HuH-7.5 (cell line): Measurements from ENCODE around the gene PRDX1.
A peak's percentile ranks its signal among the peaks of the same experiment; 100 is the strongest.
"Not testable (repeated sequence)": the region's sequence is repeated elsewhere in the genome, so short reads cannot be mapped to it uniquely, and the experiment has no call there.

Experiments
- DNase-seq: peaks from one replicate; pipeline ENCODE4 v3.0.0; 2011; ENCODE audit warnings: low spot score

PRDX1 gene

DNA sequence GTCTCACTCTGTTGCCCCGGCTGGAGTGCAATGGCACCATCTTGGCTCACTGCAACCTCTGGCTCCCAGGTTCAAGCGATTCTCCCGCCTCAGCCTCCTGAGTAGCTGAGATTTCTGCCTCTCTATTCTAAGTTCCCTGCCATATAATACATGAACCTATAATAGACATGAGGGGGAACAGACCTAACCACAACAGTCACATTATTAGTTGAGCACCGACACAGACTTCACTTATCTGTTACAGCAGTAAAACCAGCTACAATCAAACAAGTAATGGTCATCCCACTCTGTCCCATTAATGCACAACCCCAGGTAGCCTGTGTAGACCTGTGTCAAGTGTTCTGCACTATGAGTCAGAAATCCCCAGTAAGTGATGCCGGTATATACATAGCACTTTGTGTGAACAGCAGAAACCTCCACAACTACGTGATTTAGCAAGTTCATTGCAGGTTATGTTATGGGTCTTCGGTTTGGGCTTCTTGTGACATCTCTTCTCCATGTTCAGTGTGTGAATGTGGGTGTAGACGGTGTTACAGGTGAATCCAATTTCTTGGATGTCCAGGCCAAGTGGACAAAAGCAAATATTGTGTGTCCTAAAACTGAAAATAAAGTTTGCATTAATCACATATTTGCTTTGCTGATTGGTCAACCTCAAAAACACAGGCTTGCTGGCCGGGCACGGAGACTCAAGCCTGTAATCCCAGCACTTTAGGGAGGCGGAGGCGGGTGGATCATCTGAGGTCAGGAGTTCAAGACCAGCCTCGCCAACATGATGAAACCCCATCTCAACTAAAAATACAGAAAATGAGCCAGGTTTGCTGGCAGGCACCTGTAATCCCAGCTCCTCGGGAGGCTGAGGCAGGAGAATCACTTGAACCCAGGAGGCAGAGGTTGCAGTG, 18.0 kb downstream of the PRDX1 start:
- no peak for DNase-seq

DNA sequence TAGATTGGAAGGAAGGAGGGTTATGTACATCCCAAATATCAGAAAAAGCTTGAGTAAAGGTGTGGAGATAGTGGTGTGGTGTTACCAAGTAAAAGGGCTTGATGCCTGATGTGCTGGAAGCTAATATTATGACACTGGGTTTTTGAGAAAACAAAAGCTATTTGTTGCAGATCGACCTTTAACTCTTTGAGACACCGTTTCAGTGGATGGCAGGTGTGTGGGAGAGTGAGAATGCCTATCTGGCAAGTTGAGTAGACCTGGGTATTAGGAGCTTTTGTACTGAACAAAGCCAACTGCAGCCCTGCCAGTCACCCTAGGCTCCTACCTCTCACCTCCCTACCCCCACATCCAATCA, 20.2 kb downstream of the PRDX1 start:
- no peak for DNase-seq

DNA sequence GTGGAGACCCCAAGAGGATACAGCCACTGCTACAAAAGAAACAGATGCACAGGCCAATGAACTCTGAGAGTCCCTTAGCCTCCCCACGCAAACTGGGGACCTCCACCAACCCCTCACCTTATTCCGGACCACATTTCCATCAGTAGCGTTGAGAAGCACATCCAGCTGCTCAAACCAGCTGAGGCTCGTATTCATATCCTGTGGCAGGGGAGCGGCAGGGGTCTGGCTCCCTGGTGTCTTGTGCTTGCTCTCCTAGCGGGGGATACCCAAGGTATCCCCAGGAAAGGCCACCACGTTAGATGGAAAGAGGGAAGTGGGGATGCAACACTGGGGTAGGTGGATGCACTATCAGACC, 22.3 kb downstream of the PRDX1 start:
- no peak for DNase-seq

DNA sequence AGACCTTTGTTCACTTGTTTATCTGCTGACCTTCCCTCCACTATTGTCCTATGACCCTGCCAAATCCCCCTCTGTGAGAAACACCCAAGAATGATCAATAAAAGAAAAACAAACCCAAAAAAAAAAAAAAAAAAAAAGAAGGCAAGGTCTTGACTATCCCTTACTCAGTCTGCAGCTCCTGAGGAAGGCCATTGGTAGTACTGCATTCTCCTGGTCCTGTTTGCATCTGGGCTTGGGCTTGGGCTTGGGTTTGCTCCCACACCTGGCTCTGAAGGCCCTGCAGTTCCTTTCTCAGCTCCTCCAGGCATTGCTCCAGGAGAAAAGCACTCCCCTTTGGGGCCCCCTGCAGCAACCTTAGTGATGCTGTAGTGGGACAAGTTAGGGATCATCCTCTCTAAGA, 23.4 kb downstream of the PRDX1 start:
- DNase-seq, result no peak

DNA sequence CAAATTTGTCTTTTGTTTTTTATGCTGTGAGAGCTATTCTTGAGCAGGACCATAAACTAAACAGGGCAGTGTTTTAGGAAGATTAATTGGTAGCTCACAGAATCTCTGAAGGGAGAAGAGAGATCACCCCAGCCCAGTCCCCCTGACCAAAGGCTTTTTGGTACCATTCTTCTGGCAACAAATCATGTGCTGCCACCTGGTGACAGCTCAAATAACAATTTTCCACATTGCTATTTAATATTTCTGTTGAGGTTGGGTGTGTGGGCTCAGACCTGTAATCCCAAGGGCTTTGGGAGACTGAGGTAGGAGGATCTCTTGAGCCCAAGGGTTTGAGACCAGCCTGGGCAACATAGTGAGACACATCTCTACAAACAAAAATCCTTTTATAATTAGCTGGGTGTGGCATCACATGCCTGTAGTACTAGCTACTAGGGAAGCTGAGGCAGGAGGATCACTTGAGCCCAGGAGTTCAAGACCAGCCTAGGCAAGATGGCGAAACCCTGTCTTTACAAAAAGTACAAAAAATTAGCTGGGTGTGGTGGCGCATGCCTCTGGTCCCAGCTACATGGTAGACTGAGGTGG, 28.5 kb downstream of the PRDX1 start:
- DNase-seq, result peak; percentile 63

DNA sequence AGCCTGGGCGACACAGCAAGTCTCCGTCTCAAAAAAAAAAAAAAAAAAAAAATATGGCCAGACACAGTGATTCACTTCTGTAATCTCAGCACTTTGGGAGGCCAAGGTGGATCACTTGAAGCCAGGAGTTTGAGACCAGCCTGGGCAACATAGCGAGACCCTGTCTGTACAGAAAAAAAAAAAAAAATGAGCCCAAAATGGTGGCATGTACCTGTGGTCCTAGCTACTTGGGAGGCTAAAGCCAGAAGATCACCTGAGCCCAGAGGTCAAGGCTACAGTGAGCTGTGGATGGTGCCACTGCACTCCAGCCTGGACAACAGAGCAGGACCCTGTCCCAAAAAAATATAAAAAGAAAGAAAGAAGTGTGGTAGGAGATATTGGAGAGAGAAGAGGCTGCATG, 29.0 kb downstream of the PRDX1 start:
- no peak for DNase-seq

DNA sequence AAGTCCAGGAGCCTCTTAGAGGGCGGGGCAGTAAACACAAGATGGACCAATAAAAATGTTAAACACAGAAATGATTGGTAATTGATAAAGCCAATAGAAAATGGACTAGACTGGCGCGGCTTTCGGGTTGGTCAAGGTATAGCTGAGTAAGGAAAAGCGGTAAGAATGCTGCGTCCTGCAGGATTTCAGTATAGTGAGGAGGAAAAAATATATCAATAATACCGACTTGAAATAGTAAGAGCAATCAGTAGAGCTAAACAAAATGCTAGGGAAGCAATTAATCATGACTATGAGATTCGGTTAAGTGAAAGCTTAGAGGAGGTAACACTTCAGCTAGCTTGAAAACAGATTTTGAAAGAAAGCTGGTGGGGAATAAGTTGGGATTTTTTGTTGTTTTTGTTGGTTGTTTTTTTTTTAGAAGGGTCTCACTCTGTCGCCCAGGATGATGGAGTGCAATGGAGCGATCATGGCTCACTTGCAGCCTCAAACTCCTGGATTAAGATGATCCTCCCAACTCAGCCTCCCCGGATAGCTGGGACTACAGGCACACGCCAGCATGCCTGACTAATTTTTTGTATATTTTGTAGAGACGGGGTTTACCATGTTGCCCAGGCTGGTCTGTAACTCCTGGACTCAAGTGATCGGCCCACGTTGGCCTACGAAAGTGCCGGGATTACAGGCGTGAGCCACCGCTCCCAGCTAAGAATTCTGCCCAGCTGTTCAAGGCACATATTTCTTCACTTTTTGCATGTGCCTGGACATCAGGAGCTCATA, 30.0 kb downstream of the PRDX1 start:
- DNase-seq, result no peak

DNA sequence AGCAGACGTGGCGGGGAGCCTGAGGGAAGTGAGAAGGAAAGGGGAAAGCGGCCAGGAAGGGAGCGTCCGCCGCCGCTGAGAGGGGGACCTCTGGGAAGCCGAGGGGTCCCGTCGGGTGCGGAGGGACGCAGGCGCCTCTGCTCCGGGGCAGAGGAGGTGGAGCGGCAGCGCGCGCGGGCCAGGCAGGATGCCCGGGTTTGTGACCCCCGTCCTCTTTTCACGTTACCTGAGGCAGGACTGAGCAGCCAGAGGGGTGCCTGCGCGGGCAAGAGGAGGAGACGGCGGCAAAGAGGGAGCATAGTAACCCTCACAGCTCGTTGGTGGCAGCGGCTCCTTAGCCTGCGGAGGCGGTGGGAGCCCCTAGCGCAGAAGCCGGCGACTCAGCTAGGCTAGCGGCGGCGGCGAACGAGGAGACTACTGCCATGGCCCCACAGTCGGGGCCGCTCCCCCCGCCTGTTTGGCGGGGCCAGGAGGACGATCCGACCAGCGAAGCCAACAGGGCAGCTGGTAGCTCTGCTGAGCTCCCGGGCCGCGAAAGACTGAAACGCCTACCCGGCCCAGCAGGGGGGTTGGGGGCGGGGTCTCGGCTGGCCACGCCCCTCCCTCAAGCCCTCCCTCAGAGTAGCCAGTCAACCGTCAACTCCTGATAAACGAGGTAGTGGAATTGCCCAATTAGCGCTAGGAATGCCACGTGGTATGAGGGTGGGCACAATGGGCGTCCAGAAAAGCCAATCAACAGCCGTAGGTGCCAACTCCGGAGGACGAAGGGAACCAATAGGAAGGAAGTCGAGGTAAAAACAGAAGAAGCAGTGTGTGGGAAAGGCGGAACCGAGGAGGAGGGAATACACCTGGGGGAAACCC, 30.8 kb downstream of the PRDX1 start, which contains the start of gene TESK2:
Gene TESK2 (minus strand): TSS at position 538 of the 861 bp plus-strand sequence. CDS start 33,378 bp downstream, outside the sequence.
- DNase-seq, result peak; percentile 92

DNA sequence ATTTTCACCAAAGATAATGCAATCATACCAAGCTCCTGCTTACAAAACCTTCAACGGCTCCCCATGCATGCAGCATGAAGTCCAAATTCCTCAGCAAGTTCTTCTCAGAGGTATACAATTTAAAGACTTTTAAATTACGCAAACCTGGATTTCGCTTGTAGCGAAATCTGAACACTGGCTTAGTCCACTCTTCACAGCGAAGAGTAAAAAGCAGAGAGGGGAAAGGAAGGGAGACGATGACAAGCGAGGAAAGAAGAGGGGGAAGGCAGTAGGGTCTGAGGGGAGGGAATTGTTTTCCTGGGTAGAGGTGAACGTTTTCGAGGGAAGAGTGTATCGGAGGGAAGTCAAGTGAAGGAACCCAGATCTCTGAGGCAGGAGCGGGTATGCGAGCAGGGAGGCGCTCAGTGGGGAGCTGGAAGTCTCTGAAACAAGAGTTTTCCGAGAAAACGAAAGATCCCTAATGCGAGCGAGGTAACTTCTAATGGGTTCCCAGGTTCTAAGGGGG, 31.5 kb downstream of the PRDX1 start:
- peak; percentile 39 for DNase-seq

DNA sequence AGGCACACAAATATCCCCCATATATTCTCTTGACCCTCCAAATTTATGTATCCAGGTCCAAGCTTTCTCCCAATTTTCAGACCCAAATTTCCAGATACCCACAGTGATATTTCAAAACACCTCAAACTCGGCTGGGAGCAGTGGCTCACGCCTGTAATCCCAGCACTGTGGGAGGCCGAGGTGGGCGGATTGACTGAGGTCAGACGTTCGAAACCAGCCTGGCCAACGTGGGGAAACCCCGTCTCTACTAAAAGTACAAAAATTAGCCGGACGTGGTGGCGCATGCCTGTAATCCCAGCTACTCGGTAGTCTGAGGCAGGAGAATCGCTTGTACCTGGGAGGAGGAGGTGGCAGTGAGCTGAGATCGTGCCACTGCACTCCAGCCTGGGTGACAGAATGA, 32.3 kb downstream of the PRDX1 start:
- DNase-seq, result not testable (repeated sequence)

DNA sequence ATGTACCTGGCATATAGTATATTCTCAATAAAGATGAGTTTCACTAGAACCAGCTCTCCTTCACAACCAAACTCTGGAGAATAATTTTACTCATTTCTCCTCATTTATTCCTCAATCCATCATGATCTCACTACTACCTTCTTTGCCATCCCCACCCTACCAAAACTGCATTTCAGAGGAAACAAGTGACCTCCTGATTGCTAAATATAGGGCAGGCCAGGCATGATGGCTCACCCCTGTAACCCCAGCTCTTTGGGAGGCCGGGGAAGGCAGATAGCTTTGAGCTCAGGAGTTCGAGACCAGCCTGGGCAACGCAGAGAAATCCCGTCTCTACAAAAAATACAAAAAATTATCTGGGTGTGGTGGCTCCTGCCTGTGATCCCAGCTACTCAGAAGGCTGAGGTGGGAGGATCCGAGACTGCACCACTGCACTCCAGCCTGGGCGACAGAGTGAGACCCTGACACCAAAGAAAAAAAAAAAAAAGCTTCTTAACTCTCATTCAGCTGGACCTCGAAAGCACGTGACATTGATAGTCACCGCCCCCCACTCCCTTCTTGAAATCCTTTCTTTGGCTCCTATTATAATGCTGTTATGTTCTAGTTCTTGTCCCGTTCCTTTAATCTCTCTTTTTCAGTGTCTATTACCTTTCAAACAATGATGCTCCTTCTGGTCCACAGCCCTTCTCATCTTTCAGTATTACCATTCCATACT, 32.9 kb downstream of the PRDX1 start:
- DNase-seq, result no peak

DNA sequence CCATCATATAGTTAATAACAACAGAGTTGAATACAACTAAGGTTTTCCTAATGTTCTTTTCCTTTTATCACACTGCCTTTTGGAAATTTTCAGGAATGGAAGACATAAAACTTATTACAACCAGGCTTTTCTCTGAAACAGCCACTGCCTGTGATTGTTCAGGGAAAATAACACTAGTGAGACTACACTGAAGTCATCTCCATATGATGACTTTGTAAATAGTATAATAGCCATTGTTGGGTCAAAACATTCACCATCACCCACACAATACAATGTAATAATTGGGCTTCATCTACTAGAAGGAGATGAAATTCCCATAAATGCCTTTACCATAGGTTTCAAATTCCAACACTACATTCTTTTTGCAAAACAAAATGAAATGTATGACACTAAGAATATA, 35.7 kb downstream of the PRDX1 start:
- no peak for DNase-seq

DNA sequence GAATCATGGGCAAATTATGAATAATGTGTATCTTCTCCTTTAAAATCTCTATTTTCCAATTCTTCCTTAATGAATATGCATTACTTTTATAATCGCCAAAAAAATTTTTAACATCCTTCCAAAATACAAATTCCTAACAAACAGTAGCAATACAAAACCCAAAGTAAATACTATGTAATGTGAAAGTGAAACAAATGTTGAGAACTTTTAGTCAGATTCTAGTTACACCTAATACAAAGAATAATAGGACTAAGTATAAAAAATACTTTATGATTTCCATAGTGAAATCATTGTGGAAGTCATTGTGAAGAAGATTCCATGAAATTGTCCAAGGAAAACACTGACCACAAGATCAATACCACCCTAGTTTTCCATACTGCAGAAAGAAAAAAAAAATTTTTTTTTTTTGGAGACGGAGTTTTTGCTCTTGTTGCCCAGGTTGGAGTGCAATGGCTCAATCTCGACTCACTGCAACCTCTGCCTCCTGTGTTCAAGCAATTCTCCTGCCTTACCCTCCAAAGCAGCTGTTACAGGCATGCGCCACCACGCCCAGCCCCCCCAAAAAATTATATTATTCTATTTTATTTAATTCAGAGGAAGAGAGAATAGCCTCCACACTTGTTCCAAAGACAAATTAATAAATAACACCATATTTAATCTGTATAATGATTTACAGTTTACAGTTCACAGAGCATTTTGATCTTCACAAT, 42.5 kb downstream of the PRDX1 start:
- DNase-seq, result no peak

DNA sequence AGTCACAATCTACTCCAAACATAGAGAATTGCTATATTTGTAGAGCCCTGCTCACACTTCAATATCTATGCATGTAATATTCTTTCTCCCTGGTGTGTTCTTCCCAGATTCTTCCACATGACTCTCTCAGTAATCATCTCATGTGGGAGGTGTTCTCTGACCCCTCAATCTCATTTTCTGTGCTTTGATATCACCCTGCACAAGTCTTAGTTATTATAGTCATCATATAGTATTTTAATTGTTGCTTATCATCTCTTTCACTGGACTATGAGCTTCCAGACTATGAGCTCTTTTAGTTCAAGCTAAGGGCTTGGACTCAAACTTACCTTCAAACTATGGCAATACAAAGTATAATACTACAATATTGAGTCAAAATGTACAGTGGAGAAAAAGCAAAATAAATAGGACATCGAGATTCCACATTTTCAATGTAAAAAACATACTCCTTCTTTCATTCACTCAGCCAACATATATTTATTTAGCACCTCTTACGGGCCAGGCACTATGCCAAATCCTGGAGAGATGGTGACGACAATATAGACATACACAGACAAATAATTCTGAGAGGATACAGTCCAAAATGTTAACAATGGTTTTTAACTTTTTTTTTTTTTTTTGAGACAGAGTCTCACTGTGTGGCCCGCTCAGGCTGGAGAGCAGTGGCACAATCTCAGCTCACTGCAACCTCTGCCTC, 43.4 kb downstream of the PRDX1 start:
- no peak for DNase-seq

DNA sequence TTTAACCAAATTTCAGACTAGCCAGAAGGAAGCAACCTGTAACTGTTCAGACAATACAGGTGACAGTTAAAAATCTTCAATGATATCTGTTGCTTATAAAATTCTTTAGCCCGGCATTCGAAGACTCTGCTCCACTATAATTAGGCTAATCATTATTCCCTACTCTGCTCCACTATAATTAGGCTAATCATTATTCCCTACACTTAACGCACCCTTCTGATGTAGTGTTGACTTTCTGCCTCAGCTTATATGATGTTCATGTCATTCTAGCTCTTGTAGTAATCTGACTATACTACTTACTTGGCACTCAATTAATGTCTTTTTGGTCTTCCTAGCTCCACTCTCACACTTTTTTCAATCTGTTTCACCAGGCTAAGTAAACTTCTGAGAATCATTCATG, 44.0 kb downstream of the PRDX1 start:
- no peak for DNase-seq

DNA sequence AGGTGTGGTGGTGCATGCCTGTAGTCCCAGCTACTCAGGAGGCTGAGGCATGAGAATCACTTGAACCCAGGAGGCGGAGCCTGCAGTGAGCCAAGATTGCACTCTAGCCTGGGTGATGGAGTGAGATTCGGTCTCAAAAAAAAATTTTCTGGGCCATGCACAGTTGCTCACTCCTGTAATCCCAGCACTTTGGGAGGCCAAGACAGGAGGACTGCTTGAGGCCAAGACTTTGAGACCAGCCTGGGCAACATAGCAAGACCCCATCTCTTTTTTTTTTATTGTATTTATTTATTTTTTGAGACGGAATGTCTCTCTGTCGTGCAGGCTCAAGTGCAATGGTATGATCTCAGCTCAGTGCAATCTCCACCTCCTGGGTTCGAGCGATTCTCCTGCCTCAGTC, 47.5 kb downstream of the PRDX1 start:
- DNase-seq, result not testable (repeated sequence)

DNA sequence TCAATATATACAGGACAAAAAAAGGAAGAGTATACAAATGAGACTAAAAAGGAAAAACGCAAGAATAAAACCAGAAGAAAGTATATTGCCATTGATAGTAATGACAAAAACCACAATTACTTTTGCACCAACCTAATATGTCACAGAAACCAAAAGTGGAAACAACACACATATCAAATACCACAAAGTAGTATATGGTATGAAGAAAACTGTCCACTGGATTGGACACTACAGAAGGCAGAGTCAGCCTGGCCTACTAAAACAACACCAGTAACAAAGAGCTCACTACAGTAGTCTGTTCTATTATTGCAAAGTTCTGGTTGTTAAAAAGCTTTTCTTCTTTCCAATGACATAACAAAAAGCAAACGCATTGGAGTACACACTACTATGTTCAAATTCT, 48.4 kb downstream of the PRDX1 start:
- DNase-seq, result no peak

DNA sequence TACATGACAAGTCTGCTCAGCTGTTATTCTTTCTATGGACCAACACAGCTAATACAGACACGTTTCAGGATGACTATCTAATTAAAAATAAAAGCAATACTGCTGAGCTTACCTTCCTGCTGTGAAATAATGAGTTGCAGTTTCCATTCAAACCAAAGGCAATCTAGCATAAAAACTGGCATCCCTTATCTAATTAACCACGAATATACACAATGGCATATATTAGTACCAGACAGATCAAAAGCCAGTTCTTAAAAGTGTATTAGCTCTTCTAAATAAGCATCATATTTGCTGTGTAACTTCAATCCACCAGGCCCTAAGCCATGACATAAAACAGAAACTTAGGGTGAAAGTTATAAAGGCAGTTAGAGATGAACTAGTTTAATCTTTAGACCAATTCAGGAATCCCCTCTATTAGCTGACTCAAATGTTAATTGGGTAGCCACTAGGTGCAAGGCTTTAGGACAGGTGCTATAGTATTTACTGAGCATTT, 51.3 kb downstream of the PRDX1 start:
- DNase-seq, result no peak

DNA sequence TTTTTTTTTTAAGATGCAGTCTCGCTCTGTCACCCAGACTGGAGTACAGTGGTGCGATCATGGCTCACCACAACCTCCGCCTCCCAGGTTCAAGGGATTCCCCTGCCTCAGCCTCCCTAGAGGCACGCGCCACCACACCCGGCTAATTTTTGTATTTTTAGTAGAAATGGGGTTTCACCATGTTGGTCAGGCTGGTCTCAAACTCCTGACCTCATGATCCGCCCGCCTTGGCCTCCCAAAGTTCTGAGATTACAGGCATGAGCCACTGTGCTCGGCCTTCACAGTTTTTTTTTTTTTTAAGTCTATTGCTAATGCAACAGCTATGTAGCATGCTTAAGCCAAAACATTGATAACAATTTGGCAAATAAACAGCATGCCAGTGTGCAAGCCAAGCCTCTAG, 54.3 kb downstream of the PRDX1 start:
- not testable (repeated sequence) for DNase-seq

DNA sequence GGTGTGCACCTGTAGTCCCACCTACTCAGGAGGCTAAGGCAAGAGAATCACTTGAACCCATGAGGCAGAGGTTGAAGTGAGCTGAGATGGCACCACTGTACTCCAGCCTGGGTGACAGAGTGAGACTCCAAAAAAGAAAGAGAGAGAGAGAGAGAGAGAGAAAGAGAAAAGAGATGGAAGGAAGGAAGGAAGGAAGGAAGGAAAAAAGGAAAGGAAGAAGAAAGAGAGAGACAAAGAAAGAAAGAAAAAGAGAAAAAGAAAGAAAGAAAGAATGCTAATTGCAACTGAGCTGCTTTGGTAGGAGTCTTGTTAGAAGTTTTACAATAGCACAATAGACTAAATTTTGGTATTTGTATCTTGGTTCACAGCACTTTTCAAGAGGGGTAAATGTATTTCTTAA, 56.4 kb downstream of the PRDX1 start:
- no peak for DNase-seq
